DND-41 (cell line): ENCODE measurements around the gene PRR35.

Experiments used
- ATAC-seq: fragments of 200-7000 bp; cut with Tn5 transposase; 3 replicates; pipeline ENCODE4 v1.9.1; 2021; ENCODE audit warnings: low read depth; ENCODE audit not compliant: insufficient read depth
- DNase-seq: peaks from one replicate; pipeline ENCODE4 v3.0.0-alpha.2; 2020
- H2AFZ ChIP-seq: 2 replicates; pipeline ENCODE4 v1.6.0; 2012; ENCODE audit warnings: low read depth, low read length
- H3K27ac ChIP-seq: 2 replicates; pipeline ENCODE4 v1.5.1; 2012; ENCODE audit warnings: low read length, inconsistent platforms
- H3K27me3 ChIP-seq: fragments of 200-600 bp; sonication (generic); 2 replicates; pipeline ENCODE4 v1.6.0; 2012; ENCODE audit warnings: low read length, mild to moderate bottlenecking, inconsistent platforms; ENCODE audit not compliant: insufficient read depth, poor library complexity
- H3K36me3 ChIP-seq: 2 replicates; pipeline ENCODE4 v1.5.1; 2012; ENCODE audit warnings: low read length, inconsistent platforms; ENCODE audit not compliant: insufficient read depth
- H3K4me1 ChIP-seq: 2 replicates; pipeline ENCODE4 v1.5.1; 2012; ENCODE audit warnings: mild to moderate bottlenecking, low read length; ENCODE audit not compliant: insufficient read depth
- H3K4me2 ChIP-seq: 2 replicates; pipeline ENCODE4 v1.6.0; 2012; ENCODE audit warnings: mild to moderate bottlenecking, moderate library complexity, low read length, inconsistent platforms; ENCODE audit not compliant: insufficient read depth
- H3K4me3 ChIP-seq, 2 experiments: fragments of 200-600 bp in 1 of 2; shearing (Covaris generic) in 1 of 2; 2 replicates each; pipeline ENCODE4 v1.5.1; 2012 to 2016; ENCODE audit warnings: inconsistent platforms in 2 of 2, low read length in 2 of 2, mild to moderate bottlenecking in 2 of 2, low read depth in 1 of 2, moderate library complexity in 1 of 2
- H3K79me2 ChIP-seq: 2 replicates; pipeline ENCODE4 v1.6.0; 2012; ENCODE audit warnings: low read length, inconsistent platforms; ENCODE audit not compliant: insufficient read depth
- H3K9ac ChIP-seq: 2 replicates; pipeline ENCODE4 v1.6.0; 2012; ENCODE audit warnings: low read depth, mild to moderate bottlenecking, inconsistent platforms, low read length, moderate library complexity
- H3K9me3 ChIP-seq: 2 replicates; pipeline ENCODE4 v1.5.1; 2012; ENCODE audit warnings: low read length, moderate library complexity, mild to moderate bottlenecking, inconsistent platforms; ENCODE audit not compliant: insufficient read depth, severe bottlenecking
- H4K20me1 ChIP-seq: 2 replicates; pipeline ENCODE4 v1.6.0; 2012; ENCODE audit warnings: low read length; ENCODE audit not compliant: insufficient read depth
- EZH2 ChIP-seq: IDR thresholded peaks from 3 replicates; pipeline ENCODE4 v1.6.1; 2012; ENCODE audit warnings: borderline replicate concordance, low read depth, mild to moderate bottlenecking, moderate library complexity, low read length, inconsistent platforms; ENCODE audit not compliant: severe bottlenecking
- TF ChIP-seq, protein P1 (sequence below): IDR thresholded peaks from 2 replicates; pipeline ENCODE4 v1.5.1; 2012; ENCODE audit warnings: borderline replicate concordance, low read length, moderate library complexity, mild to moderate bottlenecking; ENCODE audit not compliant: poor library complexity, severe bottlenecking; ENCODE audit errors: extremely low read depth

The PRR35 gene

DNA sequence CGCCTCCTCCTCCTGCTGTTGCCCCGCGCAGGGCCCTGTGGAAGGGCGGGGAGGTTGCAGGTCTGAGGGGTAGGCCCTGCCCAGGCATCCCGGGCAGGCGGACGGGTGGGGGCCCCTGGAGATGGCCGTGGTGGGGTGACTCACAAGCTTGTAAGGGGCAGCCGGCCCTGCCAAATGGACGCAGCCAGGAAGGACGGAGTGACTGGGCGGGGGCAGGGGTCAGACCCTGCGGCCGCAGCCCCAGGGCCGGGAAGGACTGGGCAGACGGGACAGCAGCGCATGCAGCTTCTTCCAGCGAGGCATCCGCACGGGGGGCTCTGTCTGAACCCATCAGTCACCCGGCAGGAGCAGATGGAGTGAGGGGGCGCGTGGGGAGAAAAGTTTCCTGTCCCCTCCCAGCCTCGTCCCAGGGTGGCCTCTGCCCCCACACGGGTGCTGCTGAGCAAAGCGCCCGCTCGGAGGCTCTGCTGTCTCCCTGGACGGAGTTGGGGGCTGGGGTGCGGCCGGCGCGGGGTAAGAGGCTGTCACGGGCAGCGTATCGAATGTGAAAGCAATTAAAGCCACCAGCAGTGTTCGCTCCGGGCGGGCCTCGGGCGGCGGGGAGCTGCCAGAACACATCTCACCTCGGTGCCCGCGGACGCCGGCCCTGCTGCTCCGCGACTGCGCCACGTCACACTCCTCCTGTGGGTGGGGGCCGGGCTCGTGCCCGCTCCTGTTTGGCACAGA is 5.4 kb upstream of the PRR35 start:
- Histone ChIP-seq H3K27ac (no peak overlapping the region), H3K4me1 (no peaks in the 10 kb centered on the region), H3K4me3 (no peak overlapping the region), H3K4me2 (no peak overlapping the region), H3K27me3 (no peaks in the 10 kb centered on the region), H3K9ac (no peak overlapping the region), H3K36me3 (peaks cover 26% of the 10 kb centered on the region), H3K79me2 (no peaks in the 10 kb centered on the region), H2AFZ (no peak overlapping the region), H4K20me1 (peaks cover 5% of the 10 kb centered on the region), H3K9me3 (no peaks in the 10 kb centered on the region)
- no peak for TF ChIP-seq EZH2
- TF ChIP-seq, protein P1, sequence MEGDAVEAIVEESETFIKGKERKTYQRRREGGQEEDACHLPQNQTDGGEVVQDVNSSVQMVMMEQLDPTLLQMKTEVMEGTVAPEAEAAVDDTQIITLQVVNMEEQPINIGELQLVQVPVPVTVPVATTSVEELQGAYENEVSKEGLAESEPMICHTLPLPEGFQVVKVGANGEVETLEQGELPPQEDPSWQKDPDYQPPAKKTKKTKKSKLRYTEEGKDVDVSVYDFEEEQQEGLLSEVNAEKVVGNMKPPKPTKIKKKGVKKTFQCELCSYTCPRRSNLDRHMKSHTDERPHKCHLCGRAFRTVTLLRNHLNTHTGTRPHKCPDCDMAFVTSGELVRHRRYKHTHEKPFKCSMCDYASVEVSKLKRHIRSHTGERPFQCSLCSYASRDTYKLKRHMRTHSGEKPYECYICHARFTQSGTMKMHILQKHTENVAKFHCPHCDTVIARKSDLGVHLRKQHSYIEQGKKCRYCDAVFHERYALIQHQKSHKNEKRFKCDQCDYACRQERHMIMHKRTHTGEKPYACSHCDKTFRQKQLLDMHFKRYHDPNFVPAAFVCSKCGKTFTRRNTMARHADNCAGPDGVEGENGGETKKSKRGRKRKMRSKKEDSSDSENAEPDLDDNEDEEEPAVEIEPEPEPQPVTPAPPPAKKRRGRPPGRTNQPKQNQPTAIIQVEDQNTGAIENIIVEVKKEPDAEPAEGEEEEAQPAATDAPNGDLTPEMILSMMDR, result no peak
- no peak for ATAC-seq
- DNase-seq, result no peak

DNA sequence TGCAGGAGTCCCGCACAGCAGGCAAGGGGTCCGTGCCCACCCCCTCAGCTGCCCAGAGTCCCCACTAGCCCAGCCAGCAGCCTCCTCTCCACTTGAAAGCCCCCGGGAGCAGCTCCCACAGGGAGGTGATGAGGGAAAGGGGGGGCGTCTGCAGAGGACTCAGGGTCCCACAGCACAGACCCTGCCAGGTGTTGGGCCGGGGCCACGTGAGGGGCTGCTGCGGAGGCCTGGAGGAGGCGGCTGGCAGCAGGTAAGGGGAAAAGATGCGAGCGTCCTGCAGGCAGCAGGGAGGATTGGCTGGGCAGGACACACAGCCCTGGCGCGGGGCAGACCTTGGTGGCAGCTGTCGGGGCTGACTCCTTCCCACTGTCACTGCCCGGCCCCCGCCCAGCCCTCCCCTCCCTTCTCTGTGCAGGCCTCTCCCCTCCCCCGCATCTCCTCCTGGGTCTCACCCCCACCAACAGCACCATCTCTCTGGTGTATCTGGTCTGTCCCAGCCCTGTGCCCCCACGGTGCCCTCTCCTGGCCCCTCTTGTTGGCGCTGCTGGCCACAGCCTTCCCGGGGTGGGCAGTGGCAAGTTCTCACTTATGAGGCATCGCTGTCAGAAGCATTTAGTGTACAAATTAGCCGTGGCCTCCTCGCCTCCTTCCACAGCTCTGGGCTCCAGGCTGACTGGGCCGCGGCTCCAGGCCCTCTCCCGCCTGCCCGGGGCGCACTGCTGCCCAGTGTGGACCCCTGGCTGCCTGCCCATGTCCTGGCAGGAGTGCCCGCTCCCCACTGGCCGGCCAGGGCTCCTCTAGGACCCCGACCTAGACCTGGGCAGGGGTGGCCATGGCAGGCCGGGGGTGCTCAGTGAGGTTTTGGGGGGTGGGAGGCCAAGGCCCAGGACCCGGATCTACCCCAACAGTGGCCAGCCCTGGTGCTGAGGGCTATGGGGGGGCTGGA is 4.4 kb upstream of the PRR35 start:
- H3K27me3 ChIP-seq, result no peaks in the 10 kb centered on the region
- TF ChIP-seq, protein P1, result peak; percentile 13
- TF ChIP-seq EZH2, result no peak
- DNase-seq, result no peak
- H3K9ac ChIP-seq, result no peak overlapping the region
- H3K9me3 ChIP-seq, result no peaks in the 10 kb centered on the region
- no peak overlapping the region for H3K4me3 ChIP-seq
- H3K4me1 ChIP-seq, result no peaks in the 10 kb centered on the region
- H3K79me2 ChIP-seq, result no peaks in the 10 kb centered on the region
- H3K27ac ChIP-seq, result no peak overlapping the region
- H2AFZ ChIP-seq, result no peak overlapping the region
- H4K20me1 ChIP-seq, result no peaks in the 10 kb centered on the region; the same call in 1 of the 2 replicates
- no peak overlapping the region for H3K4me2 ChIP-seq
- ATAC-seq, result no peak
- peaks cover 19% of the 10 kb centered on the region for H3K36me3 ChIP-seq

DNA sequence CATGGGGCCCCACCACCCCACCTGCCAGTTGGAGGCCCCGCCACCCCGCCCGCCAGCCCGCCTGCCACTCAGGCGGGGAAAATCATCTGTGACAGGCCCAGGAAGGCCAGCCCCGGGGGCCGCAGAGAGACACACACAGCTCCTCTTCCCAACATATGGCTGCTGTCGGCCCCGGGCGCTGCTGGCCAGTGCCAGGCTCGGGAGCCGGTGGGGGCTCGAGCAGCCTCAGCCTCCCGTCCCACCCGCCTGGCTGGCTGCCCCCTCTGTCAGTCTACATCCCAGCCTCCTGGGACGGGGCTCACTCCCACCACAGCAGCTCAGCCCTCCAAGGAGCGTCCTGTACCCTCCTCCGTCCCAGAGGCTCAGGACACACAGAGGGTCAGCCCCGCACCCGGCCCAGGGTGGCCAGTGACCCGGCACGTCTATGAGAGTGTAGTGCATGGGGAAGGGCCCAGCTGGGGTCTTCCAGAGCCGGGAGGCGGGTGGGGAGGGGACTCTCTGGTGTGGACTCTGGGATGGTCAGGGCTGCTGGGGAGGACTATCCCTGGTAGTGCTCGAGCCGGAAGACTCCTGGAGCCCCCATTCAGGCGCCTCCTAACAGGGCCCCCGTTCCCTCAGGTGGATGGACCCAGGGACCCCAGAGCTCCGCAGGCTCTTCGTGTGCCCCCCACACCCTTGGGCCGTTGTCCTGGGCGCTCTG is 3.6 kb upstream of the PRR35 start:
- ATAC-seq (no peak), DNase-seq (no peak)
- Histone ChIP-seq H3K79me2 (no peaks in the 10 kb centered on the region), H2AFZ (no peak overlapping the region), H3K4me3 (no peak overlapping the region), H3K27ac (no peak overlapping the region), H4K20me1 (no peaks in the 10 kb centered on the region; the same call in 1 of the 2 replicates), H3K27me3 (no peaks in the 10 kb centered on the region), H3K4me1 (no peaks in the 10 kb centered on the region), H3K9ac (no peak overlapping the region), H3K4me2 (no peak overlapping the region), H3K36me3 (peaks cover 13% of the 10 kb centered on the region), H3K9me3 (no peaks in the 10 kb centered on the region)
- TF ChIP-seq, protein P1, result no peak
- no peak for TF ChIP-seq EZH2
